ENCODE data around the gene ELOVL2. TPM values are rescaled to one million over a fixed set of nuclear protein-coding genes. Genes with fewer than 3 reads are reported as not detected.

Gene ELOVL2
- total RNA-seq, 1 experiment from 2014 or later: 0.07 TPM

DNA sequence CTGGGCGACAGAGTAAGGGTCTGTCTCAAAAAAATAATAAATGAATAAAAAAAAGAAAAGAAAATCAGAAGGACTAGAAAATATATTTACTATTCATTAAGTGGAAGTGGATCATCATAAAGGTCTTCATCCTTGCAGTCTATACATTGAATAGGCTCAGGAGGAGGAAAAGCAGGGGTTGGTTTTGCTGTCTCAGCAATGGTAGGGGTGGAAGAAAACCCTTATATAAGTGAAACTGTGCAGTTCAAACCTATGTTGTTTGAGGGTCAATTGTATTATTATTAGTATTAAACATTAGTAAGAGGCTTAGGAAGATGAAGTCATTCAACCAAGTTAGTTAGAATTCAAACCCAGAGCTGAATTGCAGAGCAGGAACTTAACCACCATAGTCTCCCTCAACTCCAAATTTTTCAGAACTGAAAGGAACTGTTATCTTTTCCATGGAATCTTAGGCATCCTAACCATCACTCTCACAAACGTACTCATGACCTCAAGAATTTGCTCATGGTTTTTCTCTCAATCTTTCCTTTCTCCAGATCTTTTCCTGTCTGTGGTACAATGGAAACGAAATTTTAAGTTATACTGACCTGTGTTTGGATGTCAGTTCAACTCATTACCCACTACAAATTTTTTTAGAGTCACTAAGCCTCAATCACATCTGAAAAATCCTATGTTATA lies 41.8 kb upstream of the ELOVL2 start:
- ChIA-PET CTCF (no interaction called here), RAD21 (ENCODE audit: low non-redundant PET in 1 of 2, low total read pairs in 2 of 2, uncharacterized antibody in 2 of 2, unreplicated experiment in 2 of 2) (no interaction called here), POLR2A (no interaction called here)
- DNase-seq (ENCODE audit: low read depth, low spot score) (no peak), ATAC-seq (no peak)
- H3K27me3 ChIP-seq (ENCODE audit: insufficient read depth, low read length): no peaks in the 10 kb centered on the region
- H3K9ac ChIP-seq (ENCODE audit: low read length): no peak overlapping the region
- no peaks in the 10 kb centered on the region for H3K79me2 ChIP-seq (ENCODE audit: insufficient read depth, low read length)
- no peak overlapping the region for H3K27ac ChIP-seq (ENCODE audit: low read depth, low read length)
- no peak overlapping the region for H3K4me3 ChIP-seq (replicated peaks in 1 of 2; ENCODE audit: low read depth in 1 of 2, low read length in 2 of 2)
- H3K36me3 ChIP-seq (ENCODE audit: control insufficient read depth in 1 of 2, insufficient read depth in 2 of 2, low read length in 2 of 2): no peaks in the 10 kb centered on the region
- no peaks in the 10 kb centered on the region for H3K4me1 ChIP-seq (ENCODE audit: control insufficient read depth in 1 of 2, insufficient read depth in 2 of 2, low read length in 2 of 2)
- intact Hi-C loops (cut with micrococcal nuclease): no loop called here
- no peaks in the 10 kb centered on the region for H4K20me1 ChIP-seq (ENCODE audit: insufficient read depth)
- no peak overlapping the region for H2AFZ ChIP-seq (ENCODE audit: low read depth, low read length, poor library complexity, severe bottlenecking)
- no TSS peak for BruUV-seq (replicated peaks)
- H3K4me2 ChIP-seq (ENCODE audit: low read length): no peak overlapping the region
- TF ChIP-seq SP1 (IDR thresholded peaks at IDR 0.05; ENCODE audit: low read depth) (no peak), YY1 (IDR thresholded peaks at IDR 0.05; ENCODE audit: extremely low read depth, insufficient replicate concordance, low read depth, low read length) (no peak), EZH2 (IDR thresholded peaks at IDR 0.05) (no peak), EZH2phosphoT487 (IDR thresholded peaks at IDR 0.05; ENCODE audit: borderline replicate concordance) (no peak), RAD21 (IDR thresholded peaks at IDR 0.05; ENCODE audit: low read depth) (no peak), JUND (IDR thresholded peaks at IDR 0.05) (no peak), POLR2AphosphoS5 (IDR thresholded peaks at IDR 0.05; ENCODE audit: low read depth, low read length) (no peak), CBX3 (IDR thresholded peaks at IDR 0.05; ENCODE audit: low read depth) (no peak), ZNF274 (IDR thresholded peaks at IDR 0.05; ENCODE audit: low read depth, low read length) (no peak), FOSL1 (IDR thresholded peaks at IDR 0.05; ENCODE audit: low read depth) (no peak)
- TF ChIP-seq, protein P1, sequence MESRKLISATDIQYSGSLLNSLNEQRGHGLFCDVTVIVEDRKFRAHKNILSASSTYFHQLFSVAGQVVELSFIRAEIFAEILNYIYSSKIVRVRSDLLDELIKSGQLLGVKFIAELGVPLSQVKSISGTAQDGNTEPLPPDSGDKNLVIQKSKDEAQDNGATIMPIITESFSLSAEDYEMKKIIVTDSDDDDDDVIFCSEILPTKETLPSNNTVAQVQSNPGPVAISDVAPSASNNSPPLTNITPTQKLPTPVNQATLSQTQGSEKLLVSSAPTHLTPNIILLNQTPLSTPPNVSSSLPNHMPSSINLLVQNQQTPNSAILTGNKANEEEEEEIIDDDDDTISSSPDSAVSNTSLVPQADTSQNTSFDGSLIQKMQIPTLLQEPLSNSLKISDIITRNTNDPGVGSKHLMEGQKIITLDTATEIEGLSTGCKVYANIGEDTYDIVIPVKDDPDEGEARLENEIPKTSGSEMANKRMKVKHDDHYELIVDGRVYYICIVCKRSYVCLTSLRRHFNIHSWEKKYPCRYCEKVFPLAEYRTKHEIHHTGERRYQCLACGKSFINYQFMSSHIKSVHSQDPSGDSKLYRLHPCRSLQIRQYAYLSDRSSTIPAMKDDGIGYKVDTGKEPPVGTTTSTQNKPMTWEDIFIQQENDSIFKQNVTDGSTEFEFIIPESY (IDR thresholded peaks at IDR 0.05; ENCODE audit: extremely low read depth, insufficient replicate concordance, low read length): no peak
- TF ChIP-seq, protein P2, sequence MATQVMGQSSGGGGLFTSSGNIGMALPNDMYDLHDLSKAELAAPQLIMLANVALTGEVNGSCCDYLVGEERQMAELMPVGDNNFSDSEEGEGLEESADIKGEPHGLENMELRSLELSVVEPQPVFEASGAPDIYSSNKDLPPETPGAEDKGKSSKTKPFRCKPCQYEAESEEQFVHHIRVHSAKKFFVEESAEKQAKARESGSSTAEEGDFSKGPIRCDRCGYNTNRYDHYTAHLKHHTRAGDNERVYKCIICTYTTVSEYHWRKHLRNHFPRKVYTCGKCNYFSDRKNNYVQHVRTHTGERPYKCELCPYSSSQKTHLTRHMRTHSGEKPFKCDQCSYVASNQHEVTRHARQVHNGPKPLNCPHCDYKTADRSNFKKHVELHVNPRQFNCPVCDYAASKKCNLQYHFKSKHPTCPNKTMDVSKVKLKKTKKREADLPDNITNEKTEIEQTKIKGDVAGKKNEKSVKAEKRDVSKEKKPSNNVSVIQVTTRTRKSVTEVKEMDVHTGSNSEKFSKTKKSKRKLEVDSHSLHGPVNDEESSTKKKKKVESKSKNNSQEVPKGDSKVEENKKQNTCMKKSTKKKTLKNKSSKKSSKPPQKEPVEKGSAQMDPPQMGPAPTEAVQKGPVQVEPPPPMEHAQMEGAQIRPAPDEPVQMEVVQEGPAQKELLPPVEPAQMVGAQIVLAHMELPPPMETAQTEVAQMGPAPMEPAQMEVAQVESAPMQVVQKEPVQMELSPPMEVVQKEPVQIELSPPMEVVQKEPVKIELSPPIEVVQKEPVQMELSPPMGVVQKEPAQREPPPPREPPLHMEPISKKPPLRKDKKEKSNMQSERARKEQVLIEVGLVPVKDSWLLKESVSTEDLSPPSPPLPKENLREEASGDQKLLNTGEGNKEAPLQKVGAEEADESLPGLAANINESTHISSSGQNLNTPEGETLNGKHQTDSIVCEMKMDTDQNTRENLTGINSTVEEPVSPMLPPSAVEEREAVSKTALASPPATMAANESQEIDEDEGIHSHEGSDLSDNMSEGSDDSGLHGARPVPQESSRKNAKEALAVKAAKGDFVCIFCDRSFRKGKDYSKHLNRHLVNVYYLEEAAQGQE (IDR thresholded peaks at IDR 0.05; ENCODE audit: low read depth): no peak
- TF ChIP-seq, protein P3, sequence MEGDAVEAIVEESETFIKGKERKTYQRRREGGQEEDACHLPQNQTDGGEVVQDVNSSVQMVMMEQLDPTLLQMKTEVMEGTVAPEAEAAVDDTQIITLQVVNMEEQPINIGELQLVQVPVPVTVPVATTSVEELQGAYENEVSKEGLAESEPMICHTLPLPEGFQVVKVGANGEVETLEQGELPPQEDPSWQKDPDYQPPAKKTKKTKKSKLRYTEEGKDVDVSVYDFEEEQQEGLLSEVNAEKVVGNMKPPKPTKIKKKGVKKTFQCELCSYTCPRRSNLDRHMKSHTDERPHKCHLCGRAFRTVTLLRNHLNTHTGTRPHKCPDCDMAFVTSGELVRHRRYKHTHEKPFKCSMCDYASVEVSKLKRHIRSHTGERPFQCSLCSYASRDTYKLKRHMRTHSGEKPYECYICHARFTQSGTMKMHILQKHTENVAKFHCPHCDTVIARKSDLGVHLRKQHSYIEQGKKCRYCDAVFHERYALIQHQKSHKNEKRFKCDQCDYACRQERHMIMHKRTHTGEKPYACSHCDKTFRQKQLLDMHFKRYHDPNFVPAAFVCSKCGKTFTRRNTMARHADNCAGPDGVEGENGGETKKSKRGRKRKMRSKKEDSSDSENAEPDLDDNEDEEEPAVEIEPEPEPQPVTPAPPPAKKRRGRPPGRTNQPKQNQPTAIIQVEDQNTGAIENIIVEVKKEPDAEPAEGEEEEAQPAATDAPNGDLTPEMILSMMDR (IDR thresholded peaks at IDR 0.05 in 2 of 3, conservative IDR thresholded peaks at IDR 0.05 in 1 of 3; ENCODE audit: borderline replicate concordance in 1 of 3, insufficient read depth in 1 of 3, low read depth in 2 of 3, low read length in 2 of 3): no peak
- no peaks in the 10 kb centered on the region for H3K9me2 ChIP-seq (ENCODE audit: insufficient read depth)
- H3K9me3 ChIP-seq (ENCODE audit: control insufficient read depth in 1 of 2, insufficient read depth in 1 of 2, low read depth in 1 of 2, low read length in 2 of 2): no peaks in the 10 kb centered on the region
